ENCODE data around the gene LAMB1.
"Not testable (repeated sequence)": the region's sequence is repeated elsewhere in the genome, so short reads cannot be mapped to it uniquely, and the experiment has no call there.

Gene LAMB1

DNA sequence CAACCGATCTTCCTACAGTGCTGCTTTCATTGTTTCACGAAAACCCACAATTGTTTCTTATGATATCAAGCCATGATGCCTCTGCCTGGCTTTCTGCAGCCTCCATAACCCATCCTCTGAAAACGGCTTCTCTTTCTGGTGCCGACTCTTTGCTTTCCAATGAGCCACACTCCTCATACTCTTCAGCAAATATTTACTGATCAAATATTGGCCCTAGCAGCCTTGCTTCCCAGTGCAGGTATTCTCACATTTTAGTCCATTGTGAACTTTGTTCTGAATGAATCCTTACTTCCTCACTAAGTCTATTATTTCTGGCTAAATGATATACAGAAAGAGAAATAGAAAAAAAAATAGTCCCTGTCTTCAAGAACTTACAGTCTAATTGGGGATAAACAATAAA is 35.5 kb downstream of the LAMB1 start:
- DNase-seq, result no peak

DNA sequence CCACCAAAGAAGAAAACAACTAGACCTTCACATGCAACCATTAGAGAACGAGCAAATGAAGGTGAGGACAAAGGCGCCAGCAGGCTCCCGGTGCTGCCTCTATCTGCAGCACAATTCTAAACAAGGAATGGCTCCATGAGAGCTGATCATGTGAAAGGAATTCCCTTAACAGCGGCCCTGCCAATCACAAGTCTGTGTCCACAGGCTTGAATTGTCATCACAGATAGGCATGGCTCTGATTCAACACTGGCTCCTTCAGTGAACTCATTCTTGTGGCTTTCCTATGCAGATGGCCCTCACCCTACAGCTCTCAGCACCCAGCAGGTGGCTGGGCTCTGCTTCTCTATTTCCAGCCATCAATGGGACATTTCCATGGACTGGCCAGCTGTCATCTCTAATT is 36.2 kb downstream of the LAMB1 start:
- no peak for DNase-seq

DNA sequence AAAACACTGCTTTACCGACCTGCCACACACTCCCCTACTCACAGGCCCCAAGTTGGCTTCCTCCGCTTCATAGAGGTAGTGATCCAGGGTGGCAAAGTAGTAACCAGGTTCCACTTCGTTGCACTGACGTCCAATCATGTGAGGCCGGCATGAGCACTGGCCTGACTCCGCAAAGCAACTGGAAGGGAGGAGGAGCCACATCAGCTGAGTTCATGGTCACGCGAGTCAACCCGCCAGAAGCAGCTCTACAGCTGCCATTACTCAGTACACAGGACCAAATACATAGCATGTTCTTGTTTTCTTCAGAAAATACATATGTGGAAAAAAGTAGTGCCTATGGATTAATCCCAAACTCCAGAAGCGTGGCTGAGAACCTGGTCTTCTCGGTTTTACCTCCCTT is 38.5 kb downstream of the LAMB1 start:
- no peak for DNase-seq

DNA sequence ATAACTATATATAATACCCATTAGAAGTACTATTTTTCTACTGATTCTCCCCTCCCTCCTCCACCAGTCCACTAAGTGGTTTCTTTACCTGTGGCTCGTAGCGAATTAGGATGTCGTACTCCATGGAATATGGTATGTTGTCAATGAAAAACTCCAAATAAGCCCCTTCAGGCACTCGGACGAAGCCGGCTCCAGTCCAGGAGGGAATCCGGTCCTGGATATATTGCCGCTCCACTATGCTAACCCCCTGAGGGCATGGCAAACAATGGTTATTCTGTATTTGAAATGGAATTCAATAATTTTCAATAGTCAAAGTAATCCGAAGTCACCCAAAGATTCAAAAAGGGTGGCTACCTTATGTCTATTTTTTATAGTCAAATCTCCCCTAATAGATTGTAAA is 40.1 kb downstream of the LAMB1 start:
- no peak for DNase-seq

DNA sequence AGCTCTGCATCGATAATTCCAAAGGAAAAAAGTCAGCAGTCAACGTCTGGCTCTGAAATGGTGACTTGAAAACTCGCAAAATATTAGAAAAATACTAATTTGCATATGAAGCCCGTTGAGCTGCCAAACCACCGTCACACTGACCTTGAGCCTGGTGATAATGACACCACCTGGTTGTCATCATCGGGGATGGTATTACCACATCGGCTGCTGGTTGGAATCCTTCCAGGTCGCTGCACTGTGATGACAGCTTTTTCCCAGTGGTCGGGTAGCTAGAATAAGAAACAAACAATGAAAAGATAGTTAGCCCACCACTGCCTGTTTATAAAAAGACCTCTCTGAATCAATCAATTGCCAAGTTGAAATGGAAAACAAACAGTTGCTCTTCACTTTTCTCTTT is 41.6 kb downstream of the LAMB1 start:
- DNase-seq, result no peak

DNA sequence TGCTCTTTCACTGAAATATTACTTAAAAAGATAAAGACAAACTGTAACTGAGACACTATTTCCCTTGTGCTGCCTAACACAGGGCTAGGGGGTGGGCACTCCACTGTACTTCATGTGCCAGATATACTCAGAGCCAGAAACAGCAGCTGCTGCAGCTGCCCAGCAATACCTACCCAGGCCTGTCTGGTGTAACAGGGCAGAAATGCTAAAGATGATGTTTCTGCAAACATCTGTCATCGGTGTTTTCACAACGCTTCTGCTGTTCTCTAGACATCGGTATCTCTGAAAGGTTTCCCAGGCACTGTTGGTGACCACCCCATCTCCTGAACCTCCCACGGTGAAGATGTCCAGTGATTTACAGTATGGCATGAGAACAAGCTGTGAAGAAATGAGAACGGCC is 42.7 kb downstream of the LAMB1 start:
- DNase-seq, result no peak

DNA sequence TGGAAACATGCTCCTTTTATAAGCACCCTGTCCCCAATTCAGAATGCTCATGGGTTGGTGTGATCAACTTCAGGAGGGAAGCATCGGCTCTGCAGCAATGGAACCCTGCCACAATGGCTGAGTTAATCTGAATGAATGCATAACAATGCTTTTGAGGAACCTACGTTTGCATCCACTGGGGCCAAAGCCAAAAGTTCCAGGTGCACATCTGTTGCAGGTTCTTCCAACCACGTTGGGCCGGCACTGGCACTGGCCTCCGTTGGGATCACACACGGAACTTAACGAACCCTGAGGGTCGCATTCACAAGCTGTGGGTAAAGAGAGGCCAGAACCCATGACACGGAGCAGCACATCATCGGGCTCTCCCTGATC is 43.4 kb downstream of the LAMB1 start:
- no peak for DNase-seq

DNA sequence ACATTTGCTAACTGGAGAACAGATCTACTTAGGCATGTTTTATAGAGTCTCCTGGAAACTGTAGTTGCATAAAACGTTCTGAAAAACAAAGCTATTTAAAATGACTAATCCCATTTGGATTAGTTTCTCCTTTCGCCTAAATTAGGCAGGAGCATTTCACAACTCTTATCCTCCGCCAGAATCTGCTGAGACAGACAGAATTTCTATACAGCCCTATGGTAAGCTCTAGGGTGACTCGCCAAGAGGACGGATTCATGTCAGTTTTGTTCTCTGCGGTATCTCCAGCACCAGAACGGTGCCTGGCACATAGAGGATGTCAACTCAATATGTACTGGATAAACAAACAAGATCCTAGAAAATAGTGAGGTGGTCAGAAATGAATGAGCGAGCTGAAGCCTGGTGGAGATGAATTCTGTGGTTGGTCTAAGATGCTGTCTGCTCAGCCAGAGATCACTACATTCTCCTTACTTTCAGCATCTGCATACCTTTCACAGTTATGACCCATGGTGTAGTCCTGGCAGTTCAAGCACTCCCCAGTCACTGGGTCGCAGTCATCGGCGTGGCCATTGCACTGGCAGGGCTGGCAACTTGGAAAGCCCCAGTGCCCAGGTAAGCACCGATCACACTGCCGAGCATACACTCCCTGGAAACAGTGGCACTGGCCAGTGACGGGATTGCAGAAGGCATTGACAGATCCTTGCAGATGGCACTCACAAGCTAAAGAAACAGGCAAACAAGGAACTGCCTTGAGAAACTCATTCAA is 44.0 kb downstream of the LAMB1 start:
- DNase-seq, result no peak

DNA sequence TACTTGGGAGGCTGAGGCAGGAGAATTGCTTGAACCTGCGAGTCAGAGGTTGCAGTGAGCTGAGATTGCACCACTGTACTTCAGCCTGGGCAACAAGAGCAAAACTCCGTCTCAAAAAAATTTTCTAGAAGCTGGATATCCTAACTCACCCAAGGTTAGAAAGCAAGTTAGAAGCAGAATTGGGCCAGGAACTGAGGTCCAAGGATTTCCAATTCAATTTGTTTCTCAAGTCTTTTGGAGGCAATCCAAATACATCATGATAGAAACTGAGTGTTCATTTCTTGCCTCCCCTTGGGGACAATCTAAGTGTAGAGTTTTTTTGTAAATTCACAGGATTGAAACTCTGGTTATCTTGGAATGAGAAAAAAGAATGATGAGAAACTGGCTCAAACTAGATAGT is 45.5 kb downstream of the LAMB1 start:
- no peak for DNase-seq

DNA sequence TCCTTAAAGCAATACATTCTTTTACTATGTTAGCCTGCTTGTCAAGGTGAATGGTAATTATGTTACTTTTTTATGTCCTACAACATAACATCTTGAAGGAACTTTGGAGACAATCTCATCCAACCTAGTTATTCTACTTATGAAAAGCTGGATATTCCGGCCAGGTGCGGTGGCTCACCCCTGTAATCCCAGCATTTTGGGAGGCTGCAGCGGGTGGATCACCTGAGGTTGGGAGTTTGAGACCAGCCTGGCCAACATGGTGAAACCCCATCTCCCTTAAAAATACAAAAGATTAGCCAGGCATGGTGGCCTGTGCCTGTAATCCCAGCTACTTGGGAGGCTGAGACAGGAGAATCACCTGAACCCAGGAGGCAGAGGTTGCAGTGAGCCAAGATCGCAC is 46.0 kb downstream of the LAMB1 start:
- DNase-seq, result not testable (repeated sequence)

DNA sequence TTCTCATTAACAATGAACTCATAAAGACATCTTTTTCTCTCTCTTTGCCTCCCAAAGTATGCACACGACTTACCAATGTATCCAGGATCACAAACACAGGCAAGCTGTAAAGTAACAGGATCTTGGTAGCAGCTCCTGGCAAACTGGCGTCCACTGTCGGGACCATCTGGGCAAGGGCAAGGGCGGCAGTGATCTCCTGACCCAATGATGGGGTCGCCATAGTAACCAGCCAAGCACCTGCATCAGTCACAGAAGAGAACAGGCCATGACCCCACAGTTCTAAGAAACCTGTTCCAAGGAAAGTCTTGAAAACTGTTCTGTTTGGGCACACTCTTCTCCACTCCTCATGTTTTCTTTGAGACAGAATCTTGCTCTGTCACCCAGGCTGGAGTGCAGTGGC is 47.6 kb downstream of the LAMB1 start:
- DNase-seq, result no peak

DNA sequence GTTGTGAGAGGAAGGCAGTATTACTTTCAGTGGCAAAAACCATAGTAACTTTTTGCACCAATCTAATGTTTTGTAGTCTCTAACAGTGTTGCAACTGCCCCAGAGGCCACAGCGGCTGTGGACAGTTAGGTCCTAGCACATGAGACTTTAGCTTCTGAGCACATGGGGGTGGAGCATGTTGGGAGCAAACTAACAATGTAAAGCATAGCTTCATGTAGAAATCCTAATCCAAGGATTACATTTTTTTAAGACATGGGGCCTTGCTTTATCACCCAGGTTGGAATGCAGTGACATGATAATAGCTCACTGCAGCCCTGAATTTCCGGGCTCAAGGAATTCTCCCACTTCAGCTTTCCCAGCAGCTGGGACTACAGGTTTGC is 49.0 kb downstream of the LAMB1 start:
- no peak for DNase-seq

DNA sequence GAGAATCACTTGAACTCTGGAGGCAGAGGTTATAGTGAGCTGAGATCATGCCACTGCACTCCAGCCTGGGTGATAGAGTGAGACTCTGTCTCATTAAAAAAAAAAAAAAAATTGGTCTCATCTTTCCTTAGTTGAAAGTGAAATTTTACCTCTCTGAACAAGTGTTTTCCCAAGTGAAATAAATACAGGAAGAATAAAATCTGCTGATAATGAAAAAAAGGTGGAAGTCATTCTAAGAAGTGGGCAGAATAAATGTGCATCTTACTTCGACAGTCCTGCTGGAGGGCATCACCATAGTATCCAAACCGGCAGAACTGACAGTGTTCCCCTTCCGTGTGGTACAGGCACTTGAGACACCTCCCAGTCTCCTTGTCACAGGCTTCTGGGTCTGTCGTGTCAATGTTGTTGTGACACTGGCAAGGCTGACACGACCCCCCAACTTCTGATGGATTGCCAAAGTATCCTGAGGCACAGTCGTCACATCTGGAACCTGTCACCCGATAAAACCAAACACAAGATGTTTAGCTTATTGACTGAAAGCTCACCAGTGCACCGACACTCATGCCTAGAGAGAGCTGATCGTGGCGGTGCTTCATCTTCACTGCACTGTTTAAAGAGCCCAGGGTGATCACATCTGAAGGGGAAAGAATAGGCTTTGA is 49.6 kb downstream of the LAMB1 start:
- no peak for DNase-seq

DNA sequence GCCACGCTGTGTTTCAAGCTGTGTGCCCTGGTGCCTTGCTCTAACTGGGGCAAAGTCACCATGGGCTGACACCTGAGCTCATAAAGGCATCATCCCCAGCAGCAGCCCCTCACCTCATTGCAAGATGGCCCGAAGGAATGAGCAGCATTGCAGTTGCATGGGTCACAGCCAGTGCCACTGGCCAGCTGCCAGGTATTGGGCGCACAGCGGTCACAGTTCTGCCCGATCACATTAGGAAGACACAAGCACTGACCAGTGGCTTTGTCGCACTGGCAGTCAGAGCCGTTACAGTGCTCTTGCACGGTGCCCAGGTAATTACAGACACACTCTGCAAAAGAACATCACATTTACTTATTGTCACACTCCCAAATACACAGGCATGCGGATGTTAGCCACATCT is 51.1 kb downstream of the LAMB1 start:
- no peak for DNase-seq

DNA sequence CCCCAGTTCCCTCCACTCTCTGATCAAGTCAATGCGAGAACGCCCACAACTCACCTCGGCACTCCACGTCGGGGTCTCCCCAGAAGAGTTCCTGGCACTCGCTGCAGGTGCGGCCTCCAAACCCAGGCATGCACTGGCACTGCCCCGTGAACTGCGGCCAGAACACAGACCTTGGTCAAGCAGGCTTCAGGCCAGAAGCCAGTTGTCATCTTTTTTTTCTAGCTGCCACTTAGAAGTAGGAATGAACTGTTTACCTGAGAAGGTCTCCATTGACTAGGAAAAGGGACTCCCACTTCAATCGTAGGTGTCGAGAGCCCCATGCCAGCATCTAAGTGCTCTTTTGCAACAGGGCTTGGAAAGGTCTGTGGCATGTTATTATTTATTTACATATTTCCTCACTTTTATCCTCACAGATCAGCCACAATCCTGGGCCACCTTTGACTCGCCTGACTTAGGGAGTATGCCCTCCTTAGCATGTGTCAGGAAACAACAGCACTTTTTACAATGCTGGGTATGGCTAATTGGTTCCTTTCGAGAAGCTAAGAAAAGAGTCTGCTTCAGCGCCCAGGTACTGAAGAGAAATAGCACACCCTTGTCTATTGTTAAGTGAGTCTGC is 51.7 kb downstream of the LAMB1 start:
- no peak for DNase-seq

DNA sequence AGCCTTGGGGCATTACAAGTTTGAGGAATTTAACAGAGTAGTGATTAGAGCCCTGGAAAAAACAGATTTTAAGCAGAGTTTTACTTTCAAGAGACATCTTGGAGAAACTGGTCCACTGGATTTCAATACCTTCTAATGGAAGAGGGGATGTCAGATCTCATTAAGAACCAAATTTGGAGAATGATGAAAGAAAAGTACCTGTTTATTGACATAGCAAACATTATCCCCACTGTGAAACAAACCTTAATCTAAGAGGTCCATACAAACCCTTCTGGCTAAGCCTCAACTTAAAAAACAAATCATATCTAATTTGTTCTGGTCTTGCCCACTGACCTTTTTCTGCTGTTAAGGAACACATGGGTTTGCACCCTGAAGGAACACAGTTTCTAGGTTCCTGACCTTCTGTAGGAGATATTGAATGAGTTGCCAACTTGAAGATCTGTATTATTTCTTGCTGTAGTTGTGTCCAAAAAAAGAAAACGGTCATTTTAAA is 53.5 kb downstream of the LAMB1 start:
- no peak for DNase-seq

DNA sequence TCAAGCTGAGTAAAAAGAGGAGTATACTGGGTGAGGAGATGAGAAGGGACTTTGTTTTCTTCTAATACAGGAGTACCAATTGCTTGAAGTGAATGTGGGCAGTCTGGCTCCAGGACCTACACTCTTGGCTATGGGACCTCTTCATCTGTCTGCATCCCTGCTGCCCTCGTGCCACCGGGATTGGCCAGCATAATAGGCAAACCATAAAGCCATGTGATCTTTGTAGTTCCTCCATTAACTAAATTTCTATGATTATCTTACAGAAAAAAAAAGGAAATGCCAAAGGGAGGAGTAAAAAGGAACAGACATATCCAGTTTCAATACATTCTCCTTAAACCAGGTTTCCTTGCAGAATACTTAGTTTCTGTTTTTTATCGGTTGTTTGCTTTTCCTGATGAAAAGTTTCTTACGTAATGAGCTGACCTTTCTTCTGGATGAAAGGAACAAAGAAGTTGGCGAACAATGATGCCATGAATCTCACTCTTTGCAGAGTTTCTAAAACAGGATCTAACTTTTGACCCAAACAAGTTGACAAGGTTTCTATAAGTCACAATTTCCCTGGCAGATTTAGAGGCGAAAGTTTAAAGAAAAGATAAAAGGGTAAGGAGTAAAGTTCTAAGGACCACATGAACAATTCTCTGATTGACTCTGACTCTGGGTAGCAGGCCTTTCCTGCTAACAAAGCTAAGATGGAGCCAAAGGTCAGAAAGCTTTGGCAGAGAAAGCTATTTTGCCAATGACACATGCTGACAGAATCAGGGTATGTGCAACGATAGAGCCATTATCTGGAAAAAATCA is 54.1 kb downstream of the LAMB1 start:
- no peak for DNase-seq

DNA sequence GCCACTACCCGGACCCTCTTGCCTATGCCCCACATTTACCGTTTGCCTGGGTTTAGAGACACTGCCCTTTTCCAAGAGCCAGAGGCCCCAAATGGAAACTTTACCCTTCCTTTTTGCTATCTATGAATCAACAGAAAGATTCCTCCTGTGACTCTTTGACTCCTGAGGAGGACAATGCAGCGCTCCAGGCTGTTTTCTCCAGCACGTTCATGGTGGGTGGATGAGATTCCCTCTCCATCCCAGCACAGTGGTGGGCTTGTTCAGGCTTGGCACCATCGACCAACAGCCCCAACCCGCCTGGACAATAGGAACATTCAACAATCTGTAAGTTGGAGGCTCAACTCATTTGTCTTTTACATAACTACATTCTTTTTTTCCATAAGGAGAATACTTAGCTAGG is 56.1 kb downstream of the LAMB1 start:
- no peak for DNase-seq

DNA sequence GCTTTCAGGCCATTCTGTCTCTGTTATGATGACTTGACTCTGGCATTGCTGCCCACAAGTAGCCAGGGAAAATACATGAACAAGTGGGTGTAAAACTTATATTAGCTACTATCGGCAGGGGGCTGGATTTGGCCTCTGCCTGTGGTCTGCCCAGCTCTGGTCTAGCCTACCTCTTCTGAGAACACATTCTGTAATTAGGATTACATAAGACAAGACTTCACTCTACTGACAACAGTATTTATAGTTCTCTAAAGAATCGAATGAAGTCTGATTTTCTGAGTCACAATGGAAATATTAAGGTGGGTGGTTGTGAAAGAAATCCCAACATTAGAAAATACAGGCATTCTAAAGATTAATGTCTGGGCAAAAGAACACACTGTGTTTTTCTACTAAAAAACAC is 56.5 kb downstream of the LAMB1 start:
- no peak for DNase-seq

DNA sequence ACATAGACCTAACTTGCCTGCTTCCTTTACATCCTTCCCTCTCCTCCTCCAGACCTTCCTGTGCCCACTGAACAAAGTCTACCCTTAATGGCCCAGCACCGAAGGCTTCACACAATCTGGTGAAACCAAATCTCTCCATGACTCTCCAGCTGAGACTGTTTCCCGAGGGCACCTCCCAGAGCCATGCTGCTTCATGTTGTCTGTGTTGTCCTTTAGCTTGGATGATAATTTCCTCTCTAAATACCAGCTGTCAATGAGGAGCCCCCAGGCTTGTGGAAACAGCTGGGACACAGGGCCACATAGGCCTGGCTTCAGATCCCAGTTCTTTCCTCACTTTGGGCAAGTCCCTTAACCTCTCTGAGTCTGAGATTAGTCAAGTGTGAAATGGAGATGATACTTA is 57.6 kb downstream of the LAMB1 start:
- DNase-seq, result no peak

DNA sequence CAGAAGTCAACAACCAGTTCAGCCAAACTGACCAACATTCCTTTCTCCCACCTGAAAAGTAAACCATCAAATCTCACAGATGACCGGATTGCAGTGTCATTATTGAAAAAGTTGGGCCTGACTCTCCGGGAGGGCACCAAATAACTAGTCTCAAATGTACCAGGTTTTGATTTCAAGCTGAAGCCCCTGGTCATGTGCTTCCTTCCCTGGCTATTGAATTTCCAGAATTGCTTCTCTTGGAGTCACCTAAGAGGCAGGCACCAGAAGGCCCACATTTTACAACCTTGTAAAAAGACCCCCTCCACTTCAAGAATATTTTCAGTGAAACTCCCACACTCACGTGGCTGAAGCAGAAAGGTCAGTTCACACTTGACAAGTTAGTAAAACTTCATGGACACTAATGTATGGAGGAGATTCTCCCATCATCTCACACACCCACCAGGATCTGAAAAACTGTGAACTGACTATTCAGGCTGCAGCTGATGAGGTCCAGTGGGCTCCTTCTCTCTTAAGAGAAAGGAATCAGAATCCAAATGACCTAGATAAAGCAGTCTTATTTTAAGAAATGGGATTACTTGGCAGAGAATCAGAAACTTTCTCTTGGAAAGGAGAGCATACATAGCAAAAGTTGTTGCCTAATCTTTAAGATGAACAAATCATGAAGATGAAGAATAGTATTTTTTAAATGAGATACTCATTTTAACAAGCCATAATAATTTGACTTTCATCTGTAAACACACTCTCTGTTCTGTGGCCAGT is 58.4 kb downstream of the LAMB1 start:
- no peak for DNase-seq

DNA sequence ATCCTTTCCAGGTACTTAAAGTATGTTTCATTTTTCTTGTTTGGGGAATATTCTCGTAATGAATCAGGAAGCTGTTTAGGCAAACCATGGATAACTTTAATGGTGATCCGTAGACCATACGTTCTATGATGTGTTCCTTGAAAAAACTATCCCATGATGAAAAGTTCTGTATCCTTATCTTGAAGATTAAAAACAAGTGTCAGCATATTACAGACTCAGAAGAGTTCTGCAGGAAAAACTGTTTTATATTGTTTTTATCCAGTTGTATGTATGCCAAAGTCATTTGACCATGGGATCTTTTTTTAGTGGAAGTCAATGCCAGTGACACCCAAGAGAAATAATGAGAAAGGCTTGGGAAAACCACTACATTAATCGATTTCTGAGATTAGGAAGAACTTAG is 59.9 kb downstream of the LAMB1 start:
- no peak for DNase-seq

DNA sequence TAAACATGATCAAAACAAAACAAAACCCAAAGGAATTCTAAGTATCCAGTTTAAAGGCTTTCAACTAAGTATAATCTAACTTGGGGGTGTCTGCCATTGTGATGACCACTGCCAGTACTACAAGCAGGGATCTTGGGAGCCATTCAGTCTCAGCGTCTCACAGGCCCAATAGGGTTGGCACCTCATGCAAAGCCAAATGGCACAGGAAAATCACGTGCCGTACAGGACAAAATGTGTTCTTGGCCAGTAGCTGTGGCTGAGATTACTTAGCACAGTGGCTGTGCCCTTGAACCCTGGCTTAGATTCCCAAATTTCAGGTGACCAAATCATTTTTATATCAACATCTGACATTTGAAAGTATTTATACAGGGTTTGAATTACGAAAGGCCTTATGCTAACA is 62.0 kb downstream of the LAMB1 start:
- no peak for DNase-seq
